Effector memory CD8-positive, alpha-beta T cell (primary cell): ENCODE measurements around the gene VAX1.
"Not testable (repeated sequence)": the region's sequence is repeated elsewhere in the genome, so short reads cannot be mapped to it uniquely, and the experiment has no call there.

Source experiments
- ATAC-seq: fragments of 150-1000 bp; cut with Tn5 transposase; replicated peaks from 2 replicates; pipeline ENCODE4 v1.10.0; 2021; ENCODE audit warnings: mild to moderate bottlenecking, moderate library complexity
- DNase-seq, 3 experiments: peaks; one replicate each; pipeline ENCODE4 v3.0.0; 2021
- H3K27ac Mint-ChIP-seq, 2 donors: one replicate each; pipeline ENCODE4 v1.8.0; 2022; ENCODE audit warnings: mild to moderate bottlenecking in 2 of 2, mixed read lengths in 2 of 2, moderate library complexity in 2 of 2
- H3K27me3 Mint-ChIP-seq, 2 donors: one replicate each; pipeline ENCODE4 v1.8.0; 2022; ENCODE audit warnings: mixed read lengths in 2 of 2
- H3K36me3 Mint-ChIP-seq: one replicate; pipeline ENCODE4 v1.8.0; 2022; ENCODE audit warnings: mild to moderate bottlenecking, moderate library complexity, mixed read lengths; ENCODE audit not compliant: insufficient read depth
- H3K4me1 Mint-ChIP-seq, 2 donors: one replicate each; pipeline ENCODE4 v1.8.0; 2022; ENCODE audit warnings: low read depth in 2 of 2, mixed read lengths in 2 of 2
- H3K4me3 Mint-ChIP-seq, 2 donors: one replicate each; pipeline ENCODE4 v1.8.0; 2022; ENCODE audit warnings: mild to moderate bottlenecking in 2 of 2, mixed read lengths in 2 of 2, moderate library complexity in 2 of 2
- H3K9me3 Mint-ChIP-seq, 2 donors: one replicate each; pipeline ENCODE4 v1.8.0; 2022; ENCODE audit warnings: mixed read lengths in 2 of 2

VAX1 gene

GRCh38 chr10:117135026-117135372, 3.1 kb downstream of the VAX1 start:
- peaks cover 81 to 93% of the 10 kb centered on the region in 2 donors for H3K27me3 Mint-ChIP-seq
- ATAC-seq (no peak), DNase-seq (no peak)
- H3K4me1 Mint-ChIP-seq = peaks cover 20 to 29% of the 10 kb centered on the region in 2 donors
- no peaks in the 10 kb centered on the region for H3K9me3 Mint-ChIP-seq
- no peak overlapping the region for H3K27ac Mint-ChIP-seq
- no peaks in the 10 kb centered on the region for H3K36me3 Mint-ChIP-seq
- H3K4me3 Mint-ChIP-seq = peak overlapping the region in 1 of 2 donors; percentile 23

- Mint-ChIP-seq H3K4me3 (peak overlapping the region in 1 of 2 donors; percentile 17), H3K4me1 (peaks cover 20 to 29% of the 10 kb centered on the region in 2 donors), H3K27ac (no peak overlapping the region), H3K36me3 (no peaks in the 10 kb centered on the region), H3K27me3 (peaks cover 86 to 93% of the 10 kb centered on the region in 2 donors), H3K9me3 (no peaks in the 10 kb centered on the region)
- no peak for ATAC-seq
- no peak for DNase-seq
These were observed 3.6 kb downstream of the VAX1 start for GRCh38 chr10:117134306-117135025.

GRCh38 chr10:117134056-117134305, 4.1 kb downstream of the VAX1 start:
- DNase-seq (no peak), ATAC-seq (no peak)
- no peaks in the 10 kb centered on the region for H3K9me3 Mint-ChIP-seq
- H3K27me3 Mint-ChIP-seq = peaks cover 87 to 93% of the 10 kb centered on the region in 2 donors
- H3K36me3 Mint-ChIP-seq = no peaks in the 10 kb centered on the region
- H3K4me1 Mint-ChIP-seq = peaks cover 20 to 29% of the 10 kb centered on the region in 2 donors
- peak overlapping the region; percentile 24 to 49 for H3K4me3 Mint-ChIP-seq
- no peak overlapping the region for H3K27ac Mint-ChIP-seq

- Mint-ChIP-seq H3K36me3 (no peaks in the 10 kb centered on the region), H3K4me1 (peaks cover 20 to 29% of the 10 kb centered on the region in 2 donors), H3K9me3 (no peaks in the 10 kb centered on the region), H3K4me3 (peak overlapping the region; percentile 24 to 49), H3K27ac (no peak overlapping the region), H3K27me3 (peaks cover 87 to 93% of the 10 kb centered on the region in 2 donors)
- DNase-seq (no peak), ATAC-seq (no peak)
These were observed 4.6 kb downstream of the VAX1 start for GRCh38 chr10:117133273-117134055.

GRCh38 chr10:117132751-117133231, 5.3 kb downstream of the VAX1 start:
- peaks cover 81 to 90% of the 10 kb centered on the region in 2 donors for H3K27me3 Mint-ChIP-seq
- no peak for DNase-seq
- H3K27ac Mint-ChIP-seq = no peak overlapping the region
- no peaks in the 10 kb centered on the region for H3K9me3 Mint-ChIP-seq
- peak overlapping the region in 1 of 2 donors; percentile 49 for H3K4me3 Mint-ChIP-seq
- peaks cover 20 to 28% of the 10 kb centered on the region in 2 donors for H3K4me1 Mint-ChIP-seq
- H3K36me3 Mint-ChIP-seq = no peaks in the 10 kb centered on the region
- ATAC-seq = no peak

- Mint-ChIP-seq H3K9me3 (peaks cover 0 to 8% of the 10 kb centered on the region in 2 donors), H3K36me3 (no peaks in the 10 kb centered on the region), H3K4me1 (peaks cover 20 to 27% of the 10 kb centered on the region in 2 donors), H3K27ac (no peak overlapping the region), H3K27me3 (peaks cover 87 to 96% of the 10 kb centered on the region in 2 donors), H3K4me3 (peak overlapping the region; percentile 49 to 58)
- ATAC-seq (no peak), DNase-seq (no peak)
These were observed 6.4 kb downstream of the VAX1 start for GRCh38 chr10:117131376-117132327.

- ATAC-seq (no peak), DNase-seq (no peak)
- no peaks in the 10 kb centered on the region for H3K36me3 Mint-ChIP-seq
- H3K4me1 Mint-ChIP-seq = peaks cover 20 to 27% of the 10 kb centered on the region in 2 donors
- H3K27ac Mint-ChIP-seq = no peak overlapping the region
- peaks cover 0 to 8% of the 10 kb centered on the region in 2 donors for H3K9me3 Mint-ChIP-seq
- H3K27me3 Mint-ChIP-seq = peaks cover 81 to 90% of the 10 kb centered on the region in 2 donors
- H3K4me3 Mint-ChIP-seq = peak overlapping the region; percentile 49 to 58
These were observed 7.2 kb downstream of the VAX1 start for GRCh38 chr10:117130862-117131375.

- no peak for ATAC-seq
- H3K36me3 Mint-ChIP-seq = no peaks in the 10 kb centered on the region
- H3K27ac Mint-ChIP-seq = no peak overlapping the region
These were observed 7.7 kb downstream of the VAX1 start for GRCh38 chr10:117130346-117130745.

GRCh38 chr10:117126645-117127044, 11.4 kb downstream of the VAX1 start:
- H3K27ac Mint-ChIP-seq, ATAC-seq, H3K36me3 Mint-ChIP-seq, H3K4me3 Mint-ChIP-seq, H3K9me3 Mint-ChIP-seq, DNase-seq: not testable (repeated sequence)
- Mint-ChIP-seq H3K27me3 (peaks cover 49 to 52% of the 10 kb centered on the region in 2 donors), H3K4me1 (peaks cover 8 to 11% of the 10 kb centered on the region in 2 donors)

More at GRCh38 chr10:117130346-117130745, 7.7 kb downstream of the VAX1 start:
- H3K27me3 Mint-ChIP-seq = peaks cover 80 to 85% of the 10 kb centered on the region in 2 donors
- H3K4me3 Mint-ChIP-seq = no peak overlapping the region
- no peak for DNase-seq
- H3K4me1 Mint-ChIP-seq = peaks cover 20 to 27% of the 10 kb centered on the region in 2 donors
- peaks cover 0 to 8% of the 10 kb centered on the region in 2 donors for H3K9me3 Mint-ChIP-seq

GRCh38 chr10:117126034-117126433, 12.0 kb downstream of the VAX1 start:
- H3K36me3 Mint-ChIP-seq = no peaks in the 10 kb centered on the region
- H3K4me1 Mint-ChIP-seq = peaks cover 5% of the 10 kb centered on the region in 2 donors
- DNase-seq (no peak), ATAC-seq (no peak)
- H3K9me3 Mint-ChIP-seq = peaks cover 0 to 8% of the 10 kb centered on the region in 2 donors
- H3K4me3 Mint-ChIP-seq = no peak overlapping the region
- no peak overlapping the region for H3K27ac Mint-ChIP-seq
- H3K27me3 Mint-ChIP-seq = peaks cover 43 to 46% of the 10 kb centered on the region in 2 donors

GRCh38 chr10:117112220-117112619, 25.9 kb downstream of the VAX1 start:
- H3K9me3 Mint-ChIP-seq = no peaks in the 10 kb centered on the region
- no peak overlapping the region for H3K4me3 Mint-ChIP-seq
- DNase-seq (no peak), ATAC-seq (no peak)
- no peaks in the 10 kb centered on the region for H3K36me3 Mint-ChIP-seq
- H3K4me1 Mint-ChIP-seq = no peaks in the 10 kb centered on the region
- no peak overlapping the region for H3K27ac Mint-ChIP-seq
- H3K27me3 Mint-ChIP-seq = peaks cover 23 to 35% of the 10 kb centered on the region in 2 donors

- ATAC-seq (no peak), DNase-seq (no peak)
- Mint-ChIP-seq H3K4me1 (no peaks in the 10 kb centered on the region), H3K9me3 (peaks cover 0 to 7% of the 10 kb centered on the region in 2 donors), H3K36me3 (no peaks in the 10 kb centered on the region), H3K27me3 (peaks cover 7 to 21% of the 10 kb centered on the region in 2 donors), H3K4me3 (no peak overlapping the region), H3K27ac (no peak overlapping the region)
These were observed 30.8 kb downstream of the VAX1 start for GRCh38 chr10:117107238-117107637.
